HG03039 (cell line): ENCODE results near the gene NDUFS7.

Experiments used
- ATAC-seq: cut with Tn5 transposase; IDR thresholded peaks from one replicate; pipeline ENCODE4 v1.9.1; 2021; ENCODE audit warnings: mild to moderate bottlenecking, moderate library complexity; ENCODE audit not compliant: unreplicated experiment

The NDUFS7 gene

GRCh38 chr19:1384478-1385110 is 887 bp downstream of the NDUFS7 start:
- no peak for ATAC-seq

GRCh38 chr19:1385816-1386215 is 2.1 kb downstream of the NDUFS7 start:
- ATAC-seq: no peak

DNA sequence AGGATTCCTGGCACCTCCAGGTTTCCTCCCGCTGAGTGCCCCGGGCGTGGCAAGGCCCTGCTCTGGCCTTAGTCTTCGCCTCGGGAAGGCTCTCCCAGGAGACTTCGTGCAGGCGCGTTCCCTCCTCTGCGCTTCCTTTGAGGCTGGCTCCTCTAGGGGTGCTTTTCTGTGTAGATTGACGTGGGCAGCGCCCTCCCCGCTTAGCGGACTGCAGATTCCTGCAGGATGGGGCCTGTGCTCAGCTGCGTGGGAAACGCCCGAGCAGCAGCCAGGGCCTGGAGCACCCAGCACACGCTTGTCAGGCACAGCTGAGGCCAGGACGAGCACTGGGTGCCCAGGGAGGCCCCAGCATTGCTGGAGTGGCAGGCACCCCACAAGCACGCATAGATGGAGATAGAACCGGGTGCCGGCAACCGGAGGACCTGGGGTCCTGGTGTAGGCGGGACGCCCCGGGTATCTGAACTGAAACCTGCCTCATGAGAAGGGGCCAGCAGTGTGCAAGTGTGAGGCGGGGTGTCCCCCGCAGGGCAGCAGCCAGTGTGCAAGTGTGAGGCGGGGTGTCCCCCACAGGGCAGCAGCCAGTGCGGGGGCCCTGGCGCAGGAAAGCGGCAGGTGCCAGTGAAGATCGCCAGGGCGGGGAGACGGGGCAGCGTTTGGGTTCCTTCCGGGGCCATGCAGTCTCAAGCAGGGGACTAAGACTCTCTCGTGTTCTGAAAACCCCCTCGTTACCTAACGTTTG is 3.4 kb downstream of the NDUFS7 start:
- no peak for ATAC-seq

- no peak for ATAC-seq
Observed at GRCh38 chr19:1387684-1388636, 4.3 kb downstream of the NDUFS7 start.

DNA sequence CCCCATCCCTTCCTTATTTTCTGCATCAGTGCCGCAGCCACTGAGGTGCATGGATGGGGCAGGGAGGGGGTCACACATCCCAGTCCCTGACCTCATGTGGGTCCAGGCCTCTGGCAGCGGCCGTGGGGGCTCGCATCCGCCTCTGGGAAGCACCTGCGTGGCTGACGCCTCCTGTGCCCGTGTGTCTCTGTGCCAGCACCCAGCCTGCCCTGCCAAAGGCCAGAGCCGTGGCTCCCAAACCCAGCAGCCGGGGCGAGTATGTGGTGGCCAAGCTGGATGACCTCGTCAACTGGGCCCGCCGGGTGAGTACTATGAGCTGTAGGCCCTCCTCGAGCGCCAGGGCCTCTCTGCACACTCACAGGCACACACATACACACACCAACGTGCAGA is 4.9 kb downstream of the NDUFS7 start:
- no peak for ATAC-seq

DNA sequence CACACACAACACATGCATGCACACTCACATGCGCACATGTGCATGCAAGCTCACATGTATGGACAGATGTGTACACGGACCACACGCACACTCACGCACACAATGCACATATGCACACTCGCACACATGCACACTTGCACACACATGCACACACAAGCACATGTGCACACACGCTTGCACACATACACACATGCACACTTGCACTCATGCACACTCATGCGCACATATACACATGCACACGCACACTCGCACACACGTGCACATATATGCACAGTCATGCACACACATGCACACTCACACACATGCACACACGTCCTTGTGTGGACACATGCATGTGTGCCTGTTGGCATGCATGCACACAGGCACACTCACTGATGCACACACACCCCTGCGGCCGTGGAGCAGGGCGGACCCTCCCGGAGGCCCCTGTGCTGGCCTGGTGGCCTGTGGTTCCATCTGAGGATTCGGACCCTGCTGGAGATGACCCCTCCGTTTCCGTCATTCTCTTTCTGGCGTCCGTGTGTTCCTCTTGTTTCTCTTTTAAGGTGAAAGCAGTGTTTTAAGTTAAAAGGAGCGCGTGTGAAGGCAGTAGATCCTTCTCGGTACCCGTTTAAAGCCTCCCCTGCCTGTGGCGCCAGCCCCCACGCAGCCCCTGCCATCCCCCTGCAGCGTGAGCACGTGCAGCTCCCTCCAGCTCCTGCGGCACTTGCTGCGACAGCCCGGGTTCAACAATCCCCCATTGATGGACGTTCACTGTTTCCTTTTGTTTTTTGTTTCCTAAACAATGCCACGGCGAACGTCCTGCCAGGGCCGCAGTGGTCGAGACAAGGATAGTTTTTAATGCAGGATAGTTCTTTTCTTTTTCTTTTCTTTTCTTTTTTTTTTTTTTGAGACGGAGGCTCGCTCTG is 5.6 kb downstream of the NDUFS7 start:
- ATAC-seq: no peak

DNA sequence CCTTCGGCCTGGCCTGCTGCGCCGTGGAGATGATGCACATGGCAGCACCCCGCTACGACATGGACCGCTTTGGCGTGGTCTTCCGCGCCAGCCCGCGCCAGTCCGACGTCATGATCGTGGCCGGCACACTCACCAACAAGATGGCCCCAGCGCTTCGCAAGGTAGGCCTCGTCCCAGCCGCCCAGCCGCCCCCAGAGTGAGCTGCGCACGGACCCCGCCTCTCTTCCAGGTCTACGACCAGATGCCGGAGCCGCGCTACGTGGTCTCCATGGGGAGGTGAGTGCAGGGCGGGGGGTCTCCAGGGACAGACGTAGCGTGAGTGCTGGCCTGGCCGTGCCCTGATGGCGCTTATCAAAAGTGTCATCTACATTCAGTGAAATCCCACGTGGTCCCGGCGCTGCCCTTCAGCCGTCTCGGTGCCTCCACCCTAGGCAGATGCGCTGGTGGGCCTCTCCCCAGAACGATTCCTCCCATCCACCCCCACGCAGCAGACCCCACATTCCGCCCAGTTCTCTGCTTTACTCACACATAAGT is 7.2 kb downstream of the NDUFS7 start:
- no peak for ATAC-seq

DNA sequence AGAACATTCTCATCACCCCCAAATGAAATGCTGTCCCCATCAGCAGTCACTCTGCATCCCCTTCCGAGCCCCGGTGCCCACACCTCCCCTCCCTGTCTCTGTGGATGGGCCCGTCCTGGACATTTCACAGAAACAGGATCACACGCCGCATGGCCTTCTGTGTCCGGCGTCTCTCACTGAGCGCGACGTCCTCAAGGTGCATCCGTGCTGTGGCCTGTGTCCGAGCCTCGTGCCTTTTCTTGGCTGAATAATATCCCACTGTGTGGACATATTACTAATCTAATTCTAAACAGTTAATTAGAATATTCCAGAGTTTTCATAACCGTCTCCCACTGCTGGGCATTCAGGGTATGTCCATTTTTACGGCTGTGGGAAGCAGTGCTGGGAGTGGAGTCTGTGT is 8.7 kb downstream of the NDUFS7 start:
- no peak for ATAC-seq

GRCh38 chr19:1392939-1393530 is 9.3 kb downstream of the NDUFS7 start:
- ATAC-seq: no peak

GRCh38 chr19:1393841-1394240 is 10.1 kb downstream of the NDUFS7 start:
- ATAC-seq: no peak

DNA sequence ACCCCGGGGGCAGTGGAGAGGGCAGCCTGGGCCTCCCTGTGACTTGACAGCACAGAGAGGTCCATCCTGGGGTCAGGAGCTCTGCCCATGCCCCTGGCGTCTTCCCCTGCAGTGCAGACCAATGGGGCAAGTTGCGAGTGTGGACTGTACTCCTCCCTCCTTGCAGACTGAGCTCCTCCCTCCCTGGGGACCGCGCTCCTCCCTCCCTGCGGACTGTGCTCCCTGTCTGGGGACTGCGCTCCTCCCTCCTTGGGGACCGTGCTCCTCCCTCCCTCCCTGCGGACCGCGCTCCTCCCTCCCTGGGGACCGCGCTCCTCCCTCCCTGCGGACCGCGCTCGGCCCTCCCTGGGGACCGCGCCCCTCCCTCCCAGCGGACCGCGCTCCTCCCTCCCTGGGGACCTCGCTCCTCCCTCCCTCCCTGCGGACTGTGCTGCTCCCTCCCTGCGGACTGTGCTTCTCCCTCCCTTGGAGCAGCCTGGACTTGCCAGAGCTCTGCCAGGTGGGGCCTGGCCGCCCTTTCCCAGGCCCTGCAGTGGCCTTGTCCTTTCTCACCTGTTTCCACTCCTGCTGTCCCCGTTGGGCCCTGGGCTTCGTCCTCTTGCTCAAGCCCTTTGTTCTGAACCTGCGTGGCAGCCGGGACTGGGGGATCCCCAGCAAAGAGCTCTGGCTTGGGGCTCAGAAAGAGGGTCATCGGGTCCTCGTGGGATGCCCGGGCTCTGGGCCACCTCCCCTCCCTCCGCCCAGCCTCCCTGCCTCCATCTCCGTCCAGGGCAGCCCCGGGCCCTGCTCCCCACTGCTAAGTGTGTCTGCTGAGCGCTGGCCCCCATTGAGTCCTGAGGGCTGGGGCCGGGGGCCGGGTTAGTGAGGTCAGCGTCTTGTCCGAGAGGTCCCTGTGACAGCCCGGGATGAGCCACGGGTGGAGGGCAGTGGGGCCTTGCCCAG is 10.8 kb downstream of the NDUFS7 start:
- ATAC-seq: no peak

DNA sequence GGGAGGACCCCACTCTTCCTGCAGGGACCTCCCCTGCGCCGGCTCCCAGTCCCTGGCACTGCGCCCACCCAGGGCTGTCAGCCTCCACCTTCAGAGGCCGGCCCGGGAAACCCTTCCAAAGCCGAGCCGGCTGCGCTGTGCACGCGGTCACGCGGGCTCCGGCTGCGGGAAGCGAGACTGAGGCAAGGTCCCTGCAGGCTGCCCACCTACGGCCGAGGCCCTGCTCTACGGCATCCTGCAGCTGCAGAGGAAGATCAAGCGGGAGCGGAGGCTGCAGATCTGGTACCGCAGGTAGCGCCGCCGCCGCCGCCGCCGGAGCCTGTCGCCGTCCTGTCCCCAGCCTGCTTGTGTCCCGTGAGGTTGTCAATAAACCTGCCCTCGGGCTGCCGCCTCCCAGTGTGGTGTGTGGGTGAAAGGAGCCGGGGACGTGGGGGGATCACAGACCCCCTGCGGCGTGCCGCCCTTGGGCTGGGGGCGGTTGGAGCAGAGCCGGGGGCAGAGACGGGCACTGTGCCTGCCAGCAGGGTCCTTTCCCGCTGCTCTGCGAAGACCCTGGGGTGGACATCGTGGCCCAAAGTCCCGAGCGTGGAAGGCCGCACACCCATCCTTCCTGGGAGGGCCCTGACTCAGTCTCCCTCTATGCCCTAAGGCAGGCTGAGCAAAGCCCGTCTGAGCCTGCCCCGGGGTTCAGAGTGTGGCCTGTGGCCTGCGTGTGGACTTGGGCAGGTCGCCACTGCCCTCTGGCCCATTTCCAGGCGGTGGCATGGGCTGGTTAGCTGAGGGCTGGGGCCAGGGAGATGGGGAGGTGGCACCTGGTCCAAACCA is 11.7 kb downstream of the NDUFS7 start:
- ATAC-seq: no peak

DNA sequence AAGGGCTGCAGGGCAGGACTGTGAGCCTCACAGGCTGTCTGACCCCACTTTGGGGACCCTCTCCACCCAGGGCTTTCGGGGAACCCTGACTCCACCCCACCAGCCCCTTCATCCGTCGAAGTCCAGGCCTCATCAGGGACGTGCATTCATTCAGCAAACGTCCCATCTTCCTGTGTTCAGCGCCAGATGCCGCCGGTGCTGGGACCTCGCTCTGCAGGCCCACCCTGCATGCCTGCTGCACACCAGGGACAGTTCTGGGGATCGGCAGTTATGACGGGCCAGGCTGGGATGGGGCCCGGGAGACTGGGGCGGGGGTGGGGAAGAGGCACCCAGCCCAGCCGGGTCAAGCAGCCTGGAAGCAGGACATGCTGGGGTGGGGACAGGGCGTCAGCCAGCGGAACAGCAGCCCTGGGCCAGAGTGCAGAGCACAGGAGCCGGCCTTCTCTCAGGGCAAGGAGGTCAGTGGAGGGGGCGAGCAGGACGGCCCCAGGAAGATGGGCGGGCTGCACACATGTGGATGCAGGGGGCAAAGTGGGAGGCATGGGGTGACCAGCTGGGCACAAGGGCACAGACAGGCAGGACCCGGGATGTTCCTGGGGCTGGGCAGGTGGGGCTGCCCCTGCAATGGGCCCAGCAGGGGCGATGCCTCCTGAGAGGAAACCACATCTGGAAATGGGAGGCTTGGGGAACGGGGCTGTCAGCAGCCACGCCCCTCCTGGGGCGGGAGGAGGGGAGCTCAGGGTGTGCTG is 12.5 kb downstream of the NDUFS7 start:
- no peak for ATAC-seq

DNA sequence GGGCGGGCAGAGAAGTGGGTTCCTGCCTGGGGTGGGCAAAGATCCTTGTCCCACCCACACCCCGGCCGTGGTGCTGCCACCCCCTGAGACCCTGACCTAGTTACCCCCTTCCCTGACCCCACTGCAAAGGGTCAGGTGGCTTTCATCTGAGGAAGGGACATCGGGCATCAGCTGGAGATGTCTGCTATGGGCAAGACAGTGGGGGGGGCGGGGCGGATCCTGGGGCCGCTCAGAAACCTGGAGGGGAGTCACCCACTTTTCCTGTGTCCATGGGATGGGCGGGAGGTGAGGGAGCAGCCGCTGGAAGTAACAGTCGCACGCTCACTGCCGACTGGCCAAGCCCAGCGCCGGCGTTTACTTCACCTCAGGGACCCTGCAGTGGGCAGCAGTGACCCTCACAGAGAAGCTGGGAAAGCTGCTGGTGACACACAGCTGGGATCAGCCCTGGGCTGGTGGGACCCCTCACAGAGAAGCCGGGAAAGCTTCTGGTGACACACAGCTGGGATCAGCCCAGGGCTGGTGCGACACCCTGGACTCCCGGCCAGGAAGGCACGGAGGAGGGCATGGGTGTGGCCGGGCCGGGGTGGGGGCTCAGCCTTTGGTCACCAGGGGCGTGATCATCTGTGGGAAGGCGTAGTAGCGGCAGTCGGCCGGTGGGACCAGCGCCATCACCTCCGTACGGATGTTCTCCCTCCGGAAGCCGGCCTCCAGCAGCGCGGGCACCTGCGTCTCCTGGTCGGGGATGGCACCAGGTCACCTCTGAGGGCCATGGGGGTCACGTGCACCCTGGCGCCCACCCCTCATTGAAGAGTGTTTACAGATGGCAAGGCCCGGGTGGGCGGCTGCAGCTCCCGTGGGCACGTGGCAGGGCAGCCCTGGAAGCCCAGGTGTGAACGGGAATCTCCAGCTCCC is 13.3 kb downstream of the NDUFS7 start:
- ATAC-seq: no peak

DNA sequence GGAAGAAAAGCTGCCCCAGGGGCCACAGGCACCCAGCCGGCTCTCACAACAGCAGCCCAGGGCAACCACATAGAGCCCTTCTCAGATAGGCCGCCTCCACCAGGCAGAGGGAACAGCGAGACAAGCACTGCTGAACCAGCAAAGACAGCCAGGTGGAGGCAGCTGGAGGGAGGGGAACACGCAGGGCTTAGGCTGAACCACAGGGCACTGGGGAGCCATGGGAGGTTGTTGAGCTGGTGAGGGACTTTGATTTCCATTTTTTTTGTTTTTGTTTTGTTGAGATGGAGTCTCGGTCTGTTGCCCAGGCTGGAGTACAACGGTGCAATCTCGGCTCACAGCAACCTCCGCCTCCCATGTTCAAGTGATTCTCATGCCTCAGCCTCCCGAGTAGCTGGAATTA is 14.1 kb downstream of the NDUFS7 start:
- no peak for ATAC-seq

- ATAC-seq: no peak
Observed at GRCh38 chr19:1399079-1399478, 15.4 kb downstream of the NDUFS7 start.
